ENCODE results near the gene CCND3. TPM values are rescaled to one million over a fixed set of nuclear protein-coding genes. Genes with fewer than 3 reads are reported as not detected.
"Not testable (repeated sequence)": the region's sequence is repeated elsewhere in the genome, so short reads cannot be mapped to it uniquely, and the experiment has no call there.

The CCND3 gene
- total RNA-seq, 1 donor from 2014 or later = 33.5 TPM

- DNase-seq (ENCODE audit: low spot score) = no peak
- intact Hi-C loops (cut with DNase I) = no loop called here
These were observed 15.5 kb upstream of the CCND3 start for GRCh38 chr6:41957117-41957516.

GRCh38 chr6:41955412-41955811 is 13.8 kb upstream of the CCND3 start:
- intact Hi-C loops (cut with DNase I) = no loop called here
- no peak for DNase-seq (ENCODE audit: low spot score)

DNA sequence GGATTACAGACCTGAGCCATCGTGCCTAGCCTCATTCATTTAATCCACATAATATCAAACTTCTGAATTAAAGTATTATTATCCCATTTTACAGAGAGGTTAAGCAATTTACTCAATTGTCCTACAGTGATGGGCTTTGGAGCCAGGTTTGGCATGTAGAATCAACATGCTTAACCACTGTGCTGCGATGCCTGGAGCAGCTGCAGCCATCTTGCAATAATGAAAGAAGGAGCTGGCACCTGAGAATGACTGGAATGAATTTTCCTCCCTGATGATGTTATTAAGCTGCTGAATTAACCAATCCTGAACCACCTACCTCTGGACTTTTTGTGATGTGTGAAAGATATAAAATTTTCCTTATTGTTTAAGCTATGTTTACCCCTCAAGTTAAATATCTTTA is 13.1 kb upstream of the CCND3 start:
- intact Hi-C loops (cut with DNase I) = no loop called here
- DNase-seq (ENCODE audit: low spot score) = no peak

DNA sequence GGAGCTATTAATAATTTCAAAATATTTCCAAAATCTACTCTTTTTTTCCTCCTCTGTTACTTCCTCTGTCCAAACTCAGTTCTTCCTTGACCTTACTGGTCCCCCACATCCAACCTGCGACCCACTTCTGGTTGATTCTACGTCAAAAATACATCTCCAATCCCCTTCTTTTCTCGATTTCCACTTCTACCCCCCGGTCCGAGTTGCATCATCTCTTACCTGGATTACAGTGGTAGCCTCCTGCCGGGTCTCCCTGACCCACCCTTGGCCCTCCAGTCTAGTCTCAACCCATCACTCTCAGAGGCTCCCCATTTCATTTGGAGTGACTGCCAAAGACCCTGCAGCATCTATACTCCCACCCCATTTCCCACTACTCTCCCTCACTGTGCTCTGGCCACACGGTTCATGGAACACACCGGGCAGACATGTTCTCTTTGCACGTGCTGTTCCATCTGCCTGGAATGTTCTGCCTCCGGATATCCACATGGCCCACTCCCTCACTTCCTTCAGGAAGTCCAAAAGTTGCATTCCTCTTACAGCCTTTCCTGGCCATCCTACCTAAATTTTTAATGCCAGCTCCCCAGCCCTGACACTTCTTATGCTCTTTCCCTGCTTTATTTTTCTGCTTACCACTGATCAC is 6.1 kb upstream of the CCND3 start:
- DNase-seq (ENCODE audit: low spot score) = no peak
- intact Hi-C loops (cut with DNase I) = no loop called here

GRCh38 chr6:41943456-41943855 is 1.8 kb upstream of the CCND3 start:
- intact Hi-C loops (cut with DNase I) = no loop called here
- DNase-seq (ENCODE audit: low spot score) = no peak

- DNase-seq (ENCODE audit: low spot score); intact Hi-C loops (cut with DNase I): not testable (repeated sequence)
These were observed 1.3 kb upstream of the CCND3 start for GRCh38 chr6:41942882-41943281.

- intact Hi-C loops (cut with DNase I) = no loop called here
- no peak for DNase-seq (ENCODE audit: low spot score)
These were observed 651 bp upstream of the CCND3 start for GRCh38 chr6:41942067-41942851.

- intact Hi-C loops (cut with DNase I) = loop anchor here (1.0 to 2.0 kb wide), 2 partner anchors 18 to 46 kb away; partner anchors contain the start of gene USP49
These were observed 789 bp downstream of the CCND3 start for GRCh38 chr6:41940759-41941279.

DNA sequence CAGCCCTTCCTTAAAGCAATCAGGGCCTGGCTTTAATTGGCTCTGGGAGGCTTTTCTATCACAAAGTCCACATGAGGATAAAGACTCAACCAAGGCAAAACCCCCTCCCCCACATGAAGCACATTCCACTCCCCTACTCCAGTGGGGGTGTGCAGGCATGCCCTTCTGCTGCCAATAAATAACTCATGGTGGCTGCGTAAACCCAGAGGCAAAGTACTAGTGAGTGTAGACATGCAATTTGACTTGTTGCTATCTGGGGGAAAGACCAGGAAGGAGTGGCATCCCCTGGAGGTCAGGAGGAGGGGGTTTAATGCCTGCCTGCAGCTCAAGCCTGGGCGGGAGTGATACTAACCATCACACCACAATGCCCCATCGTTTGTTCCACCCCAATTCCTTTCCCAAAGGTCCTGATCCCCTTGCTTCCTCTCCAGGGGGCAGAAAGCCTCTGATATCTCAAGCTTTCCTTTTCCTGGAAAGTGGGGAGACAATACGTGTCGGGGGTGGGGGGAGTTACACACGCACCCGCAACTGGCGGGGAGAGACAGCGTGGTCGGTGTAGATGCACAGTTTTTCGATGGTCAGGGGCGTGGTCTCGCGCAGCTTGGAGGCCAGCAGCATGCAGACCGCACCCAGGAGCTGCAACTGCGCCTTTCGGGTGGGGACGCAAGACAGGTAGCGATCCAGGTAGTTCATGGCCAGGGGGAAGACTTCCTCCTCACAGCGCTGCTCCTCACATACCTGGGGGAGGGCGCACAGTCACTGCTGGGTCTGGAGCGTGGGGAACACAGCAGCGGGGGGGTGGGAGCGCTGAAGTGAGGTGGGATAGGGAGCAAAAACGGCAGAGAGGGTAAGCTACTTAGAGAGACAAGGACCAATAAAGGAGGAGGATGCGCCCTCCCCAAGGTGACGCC is 1.5 kb downstream of the CCND3 start:
- intact Hi-C loops (cut with DNase I) = loop anchor here (2.0 to 5.0 kb wide), 2 partner anchors 17 to 153 kb away; partner anchors contain the start of gene TOMM6
- no peak for DNase-seq (ENCODE audit: low spot score)

More at GRCh38 chr6:41940759-41941279, 789 bp downstream of the CCND3 start:
- DNase-seq (ENCODE audit: low spot score) = peak; percentile 83

GRCh38 chr6:41939176-41939847 is 2.3 kb downstream of the CCND3 start:
- intact Hi-C loops (cut with DNase I) = loop anchor here (5.0 kb wide), 1 partner anchor 152 kb away; the partner anchor contains the start of gene TOMM6
- peak; percentile 91 for DNase-seq (ENCODE audit: low spot score)

- intact Hi-C loops (cut with DNase I) = loop anchor here (5.0 kb wide), 1 partner anchor 151 kb away; the partner anchor contains the start of gene TOMM6
- no peak for DNase-seq (ENCODE audit: low spot score)
These were observed 2.9 kb downstream of the CCND3 start for GRCh38 chr6:41938590-41939175.

DNA sequence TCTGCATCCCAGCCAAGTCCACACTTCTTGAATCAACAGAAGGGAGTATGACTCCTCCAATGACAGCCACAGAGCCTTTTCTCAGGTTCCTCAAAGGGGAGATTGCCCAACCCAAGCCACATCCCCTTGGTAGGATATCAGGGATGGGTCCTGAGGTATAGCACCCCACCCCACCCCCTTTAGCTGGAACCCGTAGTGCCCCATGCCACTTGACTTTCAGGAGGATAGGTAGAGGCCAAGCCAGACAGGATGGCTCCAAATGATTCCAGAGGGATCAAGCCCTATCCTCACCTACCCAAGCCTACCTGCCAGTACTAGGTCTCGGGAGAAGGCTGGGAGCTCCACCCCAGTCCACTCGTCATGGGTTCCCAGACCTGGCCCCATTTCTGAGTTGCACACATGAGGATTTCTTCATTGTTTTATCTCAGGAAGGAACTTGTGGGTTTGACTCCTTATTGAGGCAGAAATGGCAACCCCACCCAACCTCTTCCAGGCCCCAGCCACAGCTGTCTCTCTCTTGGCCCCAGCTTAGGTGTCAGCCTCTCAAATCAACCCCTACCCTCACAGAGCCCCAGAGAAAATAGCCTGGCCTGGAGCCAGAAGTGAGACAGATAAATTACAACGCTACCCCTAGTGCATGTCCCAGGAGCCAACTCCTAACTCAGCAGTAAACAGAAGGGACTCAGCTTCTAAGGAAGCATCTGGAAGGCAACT is 3.6 kb downstream of the CCND3 start:
- intact Hi-C loops (cut with DNase I) = loop anchor here (2.0 to 5.0 kb wide), 2 partner anchors 107 to 151 kb away; partner anchors contain the start of gene TOMM6
- peak; percentile 80 for DNase-seq (ENCODE audit: low spot score)

DNA sequence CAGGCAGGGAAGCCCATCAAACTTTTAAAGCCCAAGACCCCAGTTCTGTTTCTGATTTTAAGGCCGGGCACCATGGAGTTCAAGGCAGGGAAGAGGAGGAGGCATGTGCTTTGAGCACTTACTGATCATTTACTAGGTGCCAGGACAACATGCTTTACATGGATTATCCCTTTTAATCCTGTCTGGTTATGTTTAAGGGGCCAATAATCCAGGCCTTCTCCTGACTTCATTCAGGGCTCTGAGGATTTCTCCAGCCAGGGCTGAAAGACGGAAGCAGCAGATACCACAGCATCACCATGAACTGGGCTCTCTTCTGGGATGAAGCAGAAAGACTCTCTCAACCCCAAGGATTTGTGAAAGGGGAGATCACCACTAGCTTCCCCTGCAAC is 4.1 kb downstream of the CCND3 start:
- DNase-seq (ENCODE audit: low spot score) = no peak
- intact Hi-C loops (cut with DNase I) = loop anchor here (2.0 to 5.0 kb wide), 2 partner anchors 107 to 150 kb away; partner anchors contain the start of gene TOMM6

- intact Hi-C loops (cut with DNase I) = loop anchor here (2.0 to 5.0 kb wide), 2 partner anchors 109 to 149 kb away; partner anchors contain the start of gene TOMM6
- DNase-seq (ENCODE audit: low spot score) = peak; percentile 88
These were observed 5.4 kb downstream of the CCND3 start for GRCh38 chr6:41936073-41936837.

- intact Hi-C loops (cut with DNase I) = loop anchor here (2.0 to 5.0 kb wide), 2 partner anchors 109 to 148 kb away; partner anchors contain the start of gene TOMM6
- no peak for DNase-seq (ENCODE audit: low spot score)
These were observed 5.9 kb downstream of the CCND3 start for GRCh38 chr6:41935685-41936072.

DNA sequence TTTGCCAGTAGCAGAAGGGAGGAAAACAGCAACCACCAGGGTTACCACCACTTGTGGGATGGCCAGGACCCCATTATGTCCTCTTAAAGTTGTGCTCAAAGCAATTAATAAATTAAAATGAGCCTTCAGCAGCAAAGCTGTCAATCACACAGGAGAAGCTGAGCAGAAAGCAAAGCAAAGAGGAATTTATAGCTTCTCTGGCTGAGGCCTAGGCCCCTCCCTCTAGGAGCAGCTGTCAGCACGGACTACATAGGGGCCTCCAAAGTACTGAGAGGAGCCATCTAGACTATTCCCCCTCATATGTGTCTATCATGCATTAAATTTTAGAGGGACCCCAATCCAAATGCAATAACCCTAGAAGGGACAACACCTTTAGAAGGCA is 6.4 kb downstream of the CCND3 start:
- intact Hi-C loops (cut with DNase I) = loop anchor here (5.0 kb wide), 1 partner anchor 148 kb away; the partner anchor contains the start of gene TOMM6
- DNase-seq (ENCODE audit: low spot score) = no peak
